Heart left ventricle (tissue), 13 donors: ENCODE data around the gene MRLN.

Experiments used
- POLR2A ChIP-seq, 2 donors: fragments of 450-650 bp; IDR thresholded peaks; one replicate each; pipeline ENCODE4 v1.6.1; 2017; ENCODE audit warnings: antibody characterized with exemption in 2 of 2, mild to moderate bottlenecking in 2 of 2, moderate library complexity in 2 of 2
- TF ChIP-seq, protein P1 (sequence below), 12 donors: fragments of 200-600 bp; sonication (generic) in 4 of 12; IDR thresholded peaks; one replicate each; pipeline versions ENCODE4 v1.5.0 to v1.8.0; 2018 to 2022; ENCODE audit warnings: antibody characterized with exemption in 12 of 12, mild to moderate bottlenecking in 5 of 12
- donor health status: ischemic (EF 13 %, LVEDD 7.1; RV severe dilation, severe dysfunction).
- donor health status: DM: no; HTN: yes; CAD: no.
- donor health status: DM: no; HTN: no; CAD: no.
- donor health status: ischemic (EF 25% LVEDD 6.9; RV normal size, moderate dysfunction).
- donor health status: ischemic (EF 25% LVEDD 5.7; RV mildly dilated, moderate dysfunction).
- donor health status: ischemic (EF 35%, LVEDD 5.7; RV mildly dilated, moderate dysfunction).
- donor health status: nonischemic (EF 11% LVEDD 7.7; RV severe dilation, severe dysfunction).
- donor health status: DM: yes; HTN: yes; CAD: no.
- donor health status: PGD.
- donor health status: ischemic (EF 29% LVEDD 5.4; RV normal size, mild dysfunction).
- donor health status: nonischemic (EF 23%, LVEDD 6.1; RV moderate dilation, normal function).

DNA sequence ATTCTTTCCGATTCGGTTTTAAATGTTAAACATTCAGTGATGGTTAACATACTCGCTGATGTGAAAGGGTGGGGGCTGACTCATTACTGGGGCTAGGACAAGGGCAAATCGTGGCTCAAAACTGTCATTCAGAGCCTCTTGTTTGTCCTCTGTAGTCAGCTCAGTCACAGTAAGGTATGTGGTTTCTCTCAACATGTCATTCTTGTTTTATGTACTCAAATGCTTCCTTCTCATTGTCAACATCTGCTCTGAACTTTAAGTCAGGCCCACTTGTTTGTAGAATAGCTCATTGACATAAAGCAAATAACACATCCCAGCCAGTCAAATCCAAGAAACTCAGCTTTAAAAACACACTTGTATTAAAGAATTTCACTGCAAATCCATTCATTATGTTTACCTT is 50.9 kb downstream of the MRLN start:
- TF ChIP-seq POLR2A (IDR thresholded peaks at IDR 0.05), result no peak
- TF ChIP-seq, protein P1, sequence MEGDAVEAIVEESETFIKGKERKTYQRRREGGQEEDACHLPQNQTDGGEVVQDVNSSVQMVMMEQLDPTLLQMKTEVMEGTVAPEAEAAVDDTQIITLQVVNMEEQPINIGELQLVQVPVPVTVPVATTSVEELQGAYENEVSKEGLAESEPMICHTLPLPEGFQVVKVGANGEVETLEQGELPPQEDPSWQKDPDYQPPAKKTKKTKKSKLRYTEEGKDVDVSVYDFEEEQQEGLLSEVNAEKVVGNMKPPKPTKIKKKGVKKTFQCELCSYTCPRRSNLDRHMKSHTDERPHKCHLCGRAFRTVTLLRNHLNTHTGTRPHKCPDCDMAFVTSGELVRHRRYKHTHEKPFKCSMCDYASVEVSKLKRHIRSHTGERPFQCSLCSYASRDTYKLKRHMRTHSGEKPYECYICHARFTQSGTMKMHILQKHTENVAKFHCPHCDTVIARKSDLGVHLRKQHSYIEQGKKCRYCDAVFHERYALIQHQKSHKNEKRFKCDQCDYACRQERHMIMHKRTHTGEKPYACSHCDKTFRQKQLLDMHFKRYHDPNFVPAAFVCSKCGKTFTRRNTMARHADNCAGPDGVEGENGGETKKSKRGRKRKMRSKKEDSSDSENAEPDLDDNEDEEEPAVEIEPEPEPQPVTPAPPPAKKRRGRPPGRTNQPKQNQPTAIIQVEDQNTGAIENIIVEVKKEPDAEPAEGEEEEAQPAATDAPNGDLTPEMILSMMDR (IDR thresholded peaks at IDR 0.05), result no peak
